Osteoblast (primary cell): ENCODE measurements around the gene CYP27B1. TPM values are rescaled to one million over a fixed set of nuclear protein-coding genes. Genes with fewer than 3 reads are reported as not detected.

Experiments used
- DNase-seq: peaks from one replicate; pipeline ENCODE4 v3.0.0; 2011; ENCODE audit warnings: low spot score, mixed read lengths; ENCODE audit not compliant: insufficient read length; ENCODE audit errors: missing footprints
- H2AFZ ChIP-seq: 2 replicates; pipeline ENCODE4 v1.6.0; 2011; ENCODE audit warnings: mild to moderate bottlenecking, low read length
- H3K27ac ChIP-seq: 2 replicates; pipeline ENCODE4 v1.5.1; 2011; ENCODE audit warnings: mild to moderate bottlenecking, low read depth, low read length, moderate library complexity
- H3K27me3 ChIP-seq: 2 replicates; pipeline ENCODE4 v1.6.0; 2012; ENCODE audit warnings: mild to moderate bottlenecking, control low read depth, inconsistent platforms, low read length, moderate library complexity; ENCODE audit not compliant: insufficient read depth
- H3K36me3 ChIP-seq: 2 replicates; pipeline ENCODE4 v1.5.1; 2011; ENCODE audit warnings: mild to moderate bottlenecking, low read length, control low read depth, moderate library complexity; ENCODE audit not compliant: insufficient read depth
- H3K4me1 ChIP-seq: 2 replicates; pipeline ENCODE4 v1.5.1; 2011; ENCODE audit warnings: mild to moderate bottlenecking, low read length, control low read depth, moderate library complexity; ENCODE audit not compliant: insufficient read depth
- H3K4me2 ChIP-seq: 2 replicates; pipeline ENCODE4 v1.6.0; 2011; ENCODE audit warnings: mild to moderate bottlenecking, low read length; ENCODE audit not compliant: insufficient read depth
- H3K4me3 ChIP-seq: fragments of 200-600 bp; sonication (generic); 3 replicates; pipeline ENCODE4 v1.5.1; 2012; ENCODE audit warnings: mild to moderate bottlenecking, low read length, inconsistent platforms; ENCODE audit not compliant: insufficient read depth
- H3K79me2 ChIP-seq: 2 replicates; pipeline ENCODE4 v1.6.0; 2012; ENCODE audit warnings: mild to moderate bottlenecking, low read length, control low read depth, inconsistent platforms; ENCODE audit not compliant: insufficient read depth
- H3K9me3 ChIP-seq: 2 replicates; pipeline ENCODE4 v1.5.1; 2011; ENCODE audit warnings: low read depth, low read length, control low read depth
- H4K20me1 ChIP-seq: 2 replicates; pipeline ENCODE4 v1.6.0; 2012; ENCODE audit warnings: mild to moderate bottlenecking, low read length, control low read depth; ENCODE audit not compliant: insufficient read depth
- total RNA-seq: library from RNA; depleted of rRNA; stranded (reverse); fragments of >200 nt; gene quantifications from 2 replicates; pipeline ENCODE4 v1.2.3, GENCODE V29; 2012
- TF ChIP-seq, protein P1 (sequence below): IDR thresholded peaks from 2 replicates; pipeline ENCODE4 v1.5.1; 2011; ENCODE audit warnings: mild to moderate bottlenecking, low read depth, low read length, moderate library complexity; ENCODE audit errors: extremely low read depth

CYP27B1 gene
- total RNA-seq, 1 donor: 0.36 TPM

DNA sequence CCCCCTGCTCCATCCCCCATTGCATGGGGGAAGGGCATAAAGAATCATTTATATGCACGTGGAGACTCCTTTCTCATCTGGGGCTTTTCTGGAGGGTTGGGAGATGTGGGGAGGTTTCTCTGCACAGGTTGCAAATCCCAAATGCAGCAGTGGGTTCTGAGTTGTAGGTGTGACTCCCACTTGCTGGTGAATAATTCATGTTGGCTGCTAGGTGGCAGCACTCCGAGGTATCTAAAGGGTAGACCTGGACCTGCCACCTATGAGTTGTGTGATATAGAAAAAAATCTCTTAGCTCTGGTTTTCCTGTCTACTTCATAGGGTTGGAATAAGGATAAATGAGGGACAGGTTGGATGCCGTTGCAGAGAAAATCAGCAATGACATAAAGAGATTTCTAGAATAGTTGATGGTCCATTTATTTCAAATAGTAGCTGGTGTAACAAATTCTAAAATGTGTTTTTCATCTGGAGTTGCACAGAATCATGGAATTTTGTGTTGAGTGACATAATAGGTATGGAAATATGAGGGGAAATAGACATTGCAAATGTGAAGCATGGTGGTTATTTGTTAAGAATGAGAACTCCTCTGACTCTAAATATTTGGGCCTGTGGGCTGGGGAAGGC, 7.4 kb downstream of the CYP27B1 start:
- Histone ChIP-seq H3K36me3 (no peaks in the 10 kb centered on the region), H3K27me3 (peaks cover 47% of the 10 kb centered on the region), H3K27ac (no peak overlapping the region), H2AFZ (no peak overlapping the region), H4K20me1 (peaks cover 2% of the 10 kb centered on the region), H3K4me1 (no peaks in the 10 kb centered on the region), H3K9me3 (no peaks in the 10 kb centered on the region), H3K4me3 (no peak overlapping the region), H3K4me2 (no peak overlapping the region), H3K79me2 (no peaks in the 10 kb centered on the region)
- DNase-seq: peak; percentile 82
- TF ChIP-seq, protein P1, sequence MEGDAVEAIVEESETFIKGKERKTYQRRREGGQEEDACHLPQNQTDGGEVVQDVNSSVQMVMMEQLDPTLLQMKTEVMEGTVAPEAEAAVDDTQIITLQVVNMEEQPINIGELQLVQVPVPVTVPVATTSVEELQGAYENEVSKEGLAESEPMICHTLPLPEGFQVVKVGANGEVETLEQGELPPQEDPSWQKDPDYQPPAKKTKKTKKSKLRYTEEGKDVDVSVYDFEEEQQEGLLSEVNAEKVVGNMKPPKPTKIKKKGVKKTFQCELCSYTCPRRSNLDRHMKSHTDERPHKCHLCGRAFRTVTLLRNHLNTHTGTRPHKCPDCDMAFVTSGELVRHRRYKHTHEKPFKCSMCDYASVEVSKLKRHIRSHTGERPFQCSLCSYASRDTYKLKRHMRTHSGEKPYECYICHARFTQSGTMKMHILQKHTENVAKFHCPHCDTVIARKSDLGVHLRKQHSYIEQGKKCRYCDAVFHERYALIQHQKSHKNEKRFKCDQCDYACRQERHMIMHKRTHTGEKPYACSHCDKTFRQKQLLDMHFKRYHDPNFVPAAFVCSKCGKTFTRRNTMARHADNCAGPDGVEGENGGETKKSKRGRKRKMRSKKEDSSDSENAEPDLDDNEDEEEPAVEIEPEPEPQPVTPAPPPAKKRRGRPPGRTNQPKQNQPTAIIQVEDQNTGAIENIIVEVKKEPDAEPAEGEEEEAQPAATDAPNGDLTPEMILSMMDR: peak; percentile 41

DNA sequence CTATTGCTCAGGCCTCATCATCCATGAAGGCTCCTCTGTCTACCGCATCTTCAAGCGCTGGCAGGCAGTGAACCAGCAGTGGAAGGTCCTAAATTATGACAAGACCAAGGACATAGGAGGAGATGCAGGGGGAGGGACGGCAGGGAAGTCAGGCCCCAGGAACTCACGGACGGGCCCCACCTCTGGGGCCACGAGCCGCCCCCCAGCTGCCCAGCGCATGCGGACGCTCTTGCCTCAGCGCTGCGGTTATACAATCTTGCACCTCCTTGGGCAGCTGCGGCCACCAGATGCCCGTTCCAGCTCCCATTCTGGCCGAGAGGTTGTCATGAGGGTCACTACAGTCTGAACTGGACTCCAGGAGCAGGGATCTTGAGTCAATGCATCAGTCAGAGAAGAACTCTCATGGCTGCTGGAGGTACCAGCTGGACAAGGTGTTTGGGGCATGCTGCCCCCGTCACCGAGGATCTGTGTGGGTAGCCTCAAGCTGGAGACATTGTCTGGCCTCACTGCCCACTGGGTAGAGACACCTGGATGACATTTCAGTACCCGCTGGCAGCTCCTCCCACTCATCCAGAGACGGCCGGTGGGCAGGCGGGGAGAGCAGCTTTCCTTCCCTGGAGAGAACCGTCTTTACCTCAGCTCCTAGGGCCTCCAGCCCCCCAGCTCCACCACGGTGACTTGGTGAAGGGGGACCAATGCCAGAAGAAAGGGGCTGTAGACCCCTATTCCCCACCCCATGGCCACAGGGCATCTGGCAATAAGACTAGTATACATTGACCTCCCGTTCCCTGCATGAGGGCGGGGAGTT, 8.1 kb downstream of the CYP27B1 start:
- no peak for DNase-seq
- no peak overlapping the region for H3K4me2 ChIP-seq
- peaks cover 47% of the 10 kb centered on the region for H3K27me3 ChIP-seq
- no peak overlapping the region for H3K27ac ChIP-seq
- H3K4me3 ChIP-seq: no peak overlapping the region
- TF ChIP-seq, protein P1: no peak
- H3K4me1 ChIP-seq: no peaks in the 10 kb centered on the region
- H2AFZ ChIP-seq: no peak overlapping the region
- no peaks in the 10 kb centered on the region for H3K36me3 ChIP-seq
- H3K79me2 ChIP-seq: no peaks in the 10 kb centered on the region
- peaks cover 2% of the 10 kb centered on the region for H4K20me1 ChIP-seq
- no peaks in the 10 kb centered on the region for H3K9me3 ChIP-seq

DNA sequence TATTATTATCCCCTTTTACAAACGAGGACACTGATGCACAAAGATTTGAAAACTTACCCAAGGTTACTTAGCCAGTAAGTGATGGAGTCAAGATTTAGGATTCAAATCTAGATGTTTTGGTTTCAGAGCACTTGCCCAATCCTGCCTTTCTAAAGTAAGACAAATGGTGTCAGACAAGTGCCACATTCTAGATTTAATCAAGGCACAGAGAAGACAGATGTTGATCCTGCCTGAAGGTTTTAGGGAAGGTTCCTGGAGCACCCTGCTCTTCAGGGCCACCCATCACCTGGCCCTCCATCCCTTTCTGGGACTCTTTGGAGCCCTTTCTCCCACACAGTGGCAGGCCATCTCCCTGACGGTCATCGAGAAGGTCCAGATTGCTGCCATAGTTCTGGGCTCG, 9.1 kb downstream of the CYP27B1 start:
- TF ChIP-seq, protein P1: no peak
- Histone ChIP-seq H3K9me3 (no peaks in the 10 kb centered on the region), H3K36me3 (no peaks in the 10 kb centered on the region), H3K79me2 (no peaks in the 10 kb centered on the region), H3K4me1 (peaks cover 2% of the 10 kb centered on the region), H3K27me3 (peaks cover 48% of the 10 kb centered on the region), H3K4me2 (no peak overlapping the region), H2AFZ (no peak overlapping the region), H3K27ac (no peak overlapping the region), H4K20me1 (peaks cover 2% of the 10 kb centered on the region), H3K4me3 (no peak overlapping the region)
- DNase-seq: peak; percentile 92
